KOPT-K1 (cell line): Measurements from ENCODE around the gene FBXO42.
"Not testable (repeated sequence)": the region's sequence is repeated elsewhere in the genome, so short reads cannot be mapped to it uniquely, and the experiment has no call there.

Source experiments
- H3K27ac ChIP-seq: fragments of 200-600 bp; sonication (generic); 2 replicates; pipeline ENCODE4 v1.5.1; 2016; ENCODE audit warnings: antibody characterized with exemption, mild to moderate bottlenecking, low read depth, low read length; ENCODE audit not compliant: poor library complexity, severe bottlenecking
- H3K36me3 ChIP-seq: fragments of 200-600 bp; sonication (generic); 2 replicates; pipeline ENCODE4 v1.5.1; 2017; ENCODE audit warnings: antibody characterized with exemption, mild to moderate bottlenecking, low read length, moderate library complexity; ENCODE audit not compliant: insufficient read depth
- H3K9me3 ChIP-seq: fragments of 200-600 bp; sonication (generic); 2 replicates; pipeline ENCODE4 v1.5.1; 2017; ENCODE audit warnings: antibody characterized with exemption, low read length, mild to moderate bottlenecking; ENCODE audit not compliant: insufficient read depth, poor library complexity, severe bottlenecking

FBXO42 gene

DNA sequence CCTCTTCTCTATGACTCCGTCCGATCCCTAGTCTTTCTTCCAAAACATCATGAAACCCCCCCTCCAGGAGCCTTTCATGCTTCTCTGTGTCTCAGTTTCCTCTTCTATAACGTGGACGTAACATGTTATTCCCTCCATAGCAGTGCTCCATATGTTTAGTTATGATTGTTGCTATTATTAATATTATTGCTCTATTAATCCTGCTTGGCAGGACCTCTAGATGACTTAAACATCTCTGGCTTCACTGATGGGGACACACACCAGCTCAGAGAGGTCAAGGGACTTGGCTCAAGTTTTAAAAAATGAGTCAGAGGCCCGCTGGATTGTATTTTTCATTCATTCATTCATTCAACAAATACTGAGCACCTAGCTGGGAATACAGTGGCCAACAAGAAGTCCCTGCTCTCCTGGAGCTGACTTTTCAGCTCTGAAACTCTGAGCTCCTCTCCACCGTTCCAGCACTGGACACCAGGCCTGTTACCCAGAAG lies 114.9 kb downstream of the FBXO42 start:
- Histone ChIP-seq H3K9me3 (no peaks in the 10 kb centered on the region), H3K36me3 (no peaks in the 10 kb centered on the region)

DNA sequence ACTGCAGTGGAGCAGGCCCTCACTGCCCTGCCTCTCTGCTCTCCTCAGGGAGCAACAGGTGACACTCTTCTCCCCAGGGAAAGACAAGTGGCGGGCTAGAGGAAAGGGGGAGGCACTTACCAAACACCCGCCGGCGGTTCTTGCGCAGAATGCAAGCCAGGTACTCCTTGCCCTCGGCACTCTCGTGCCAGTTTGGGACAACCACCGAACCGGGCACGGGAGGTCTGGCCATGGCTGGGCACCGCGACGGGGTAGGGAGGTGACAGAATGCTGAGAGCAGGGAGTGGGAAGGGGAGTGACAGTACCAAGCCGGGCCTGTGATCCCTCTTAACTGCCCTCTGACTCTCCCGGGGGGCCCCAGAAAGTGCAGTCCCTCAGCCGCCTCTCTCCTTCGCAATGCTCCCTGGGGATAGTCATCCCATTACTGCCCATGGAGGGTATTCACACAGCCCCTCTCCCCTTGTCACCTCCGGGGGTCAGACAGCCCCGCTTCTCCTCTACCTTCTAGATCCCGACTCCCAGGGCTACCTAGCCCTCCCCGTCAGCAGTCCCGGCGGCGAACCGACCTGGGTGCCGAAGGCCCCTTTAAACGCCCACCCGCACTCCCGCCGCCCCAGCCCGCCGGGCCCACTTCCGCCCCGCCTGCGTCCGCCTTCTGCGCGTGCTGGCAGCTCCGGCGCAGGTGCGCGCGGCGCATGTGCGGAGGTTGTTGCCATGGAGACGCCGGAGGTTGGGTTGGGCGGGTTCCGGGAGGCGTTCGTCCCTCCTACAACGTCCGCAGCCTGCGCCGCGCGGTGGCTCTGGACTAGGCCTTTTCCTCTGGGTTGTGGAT lies 115.6 kb downstream of the FBXO42 start, which contains the start of gene CPLANE2:
TSS of gene CPLANE2 (minus strand) at position 673 of the 832 bp plus-strand sequence. CDS start at position 232, 441 bp downstream.
- Histone ChIP-seq H3K36me3 (no peaks in the 10 kb centered on the region), H3K9me3 (no peaks in the 10 kb centered on the region), H3K27ac (peak within 1 kb of the TSS; percentile 63)

More for the DNA sequence above, 114.9 kb downstream of the FBXO42 start:
- H3K27ac ChIP-seq, result peak overlapping the region; percentile 63

DNA sequence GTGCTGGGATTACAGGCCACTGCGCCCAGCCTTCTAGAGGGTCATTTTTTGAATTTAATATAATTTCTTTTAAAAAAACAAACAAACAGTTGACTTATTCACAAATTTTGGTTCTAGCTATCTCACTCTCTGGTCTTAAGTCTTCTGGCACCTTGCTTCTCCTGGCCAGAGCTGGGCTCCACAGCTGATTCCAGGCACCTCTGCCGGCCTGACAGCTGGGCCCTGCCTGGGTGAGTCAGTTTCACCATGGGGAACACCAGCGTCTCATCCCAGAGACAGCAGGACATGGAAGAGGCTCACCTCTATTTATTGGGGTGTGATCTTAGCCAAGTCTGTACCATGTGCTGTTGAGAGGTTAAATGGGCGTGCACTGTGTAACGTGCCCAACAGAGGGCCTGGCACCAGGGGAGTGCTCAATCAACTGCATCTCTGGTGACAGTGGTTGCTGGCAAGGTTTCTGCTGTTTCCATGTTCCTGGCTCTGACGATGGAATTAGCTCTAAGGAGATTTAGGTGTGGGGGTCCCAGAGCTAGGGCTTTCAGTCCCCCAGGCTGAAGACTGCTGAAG lies 116.3 kb downstream of the FBXO42 start:
- Histone ChIP-seq H3K27ac (peak overlapping the region; percentile 63), H3K36me3 (no peaks in the 10 kb centered on the region), H3K9me3 (no peaks in the 10 kb centered on the region)

DNA sequence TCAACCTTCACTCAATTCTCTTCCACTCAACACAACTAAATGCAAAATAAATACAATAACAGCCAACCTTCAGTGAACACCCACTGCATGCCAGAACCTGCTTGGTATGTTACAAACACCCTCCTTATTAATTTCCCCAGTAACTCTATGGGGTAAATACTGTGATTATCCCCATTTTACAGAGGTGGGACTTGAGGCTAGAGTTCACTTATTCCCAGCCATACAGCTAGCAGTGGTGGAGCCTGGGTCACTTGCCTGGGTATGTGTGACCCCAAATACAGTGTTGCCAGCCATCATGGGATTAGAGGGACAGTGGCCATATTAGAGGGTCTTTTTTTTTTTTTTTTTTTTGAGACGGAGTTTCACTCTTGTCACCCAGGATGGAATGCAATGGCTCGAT lies 116.9 kb downstream of the FBXO42 start:
- no peaks in the 10 kb centered on the region for H3K36me3 ChIP-seq
- no peak overlapping the region for H3K27ac ChIP-seq
- H3K9me3 ChIP-seq, result no peaks in the 10 kb centered on the region

DNA sequence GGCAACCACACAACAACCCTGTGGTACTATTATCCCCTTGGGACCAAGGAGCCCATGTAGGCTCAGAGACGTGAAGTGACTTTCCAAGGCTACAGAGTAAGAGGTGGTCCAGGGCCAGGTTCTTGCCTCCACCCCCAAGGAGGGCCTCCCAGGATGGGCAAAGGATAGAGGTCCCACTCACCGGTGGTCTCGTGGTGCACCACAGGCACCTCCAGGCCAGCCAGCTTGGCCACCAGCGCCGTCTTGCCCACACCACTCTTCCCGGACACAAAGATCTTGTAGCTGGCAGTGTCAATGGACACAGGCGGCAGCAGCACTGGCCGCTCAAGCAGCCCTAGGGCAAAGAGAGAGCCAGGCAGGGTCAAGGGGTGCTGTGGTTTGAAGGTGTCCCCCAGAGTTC lies 118.8 kb downstream of the FBXO42 start:
- H3K27ac ChIP-seq, result no peak overlapping the region
- no peaks in the 10 kb centered on the region for H3K36me3 ChIP-seq
- no peaks in the 10 kb centered on the region for H3K9me3 ChIP-seq

DNA sequence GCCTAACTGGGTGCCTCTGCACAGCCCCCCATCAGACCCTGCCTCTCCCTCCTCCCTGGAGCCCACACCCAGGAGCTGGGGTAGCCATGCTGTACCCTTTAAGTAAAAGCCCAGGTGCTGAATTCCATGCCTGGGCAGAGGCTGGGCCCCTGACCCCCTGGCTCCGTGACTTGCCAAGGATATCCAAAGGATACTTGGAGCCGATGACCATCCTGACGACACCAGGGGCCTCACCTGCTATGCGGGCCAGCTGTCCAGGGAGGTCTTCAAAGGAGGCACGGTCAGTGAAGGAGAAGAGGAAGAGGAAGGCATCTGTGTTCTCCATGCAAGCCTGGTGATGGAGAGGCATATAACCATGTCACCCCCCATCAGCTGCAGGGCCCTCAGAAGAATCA lies 120.0 kb downstream of the FBXO42 start:
- Histone ChIP-seq H3K27ac (no peak overlapping the region), H3K36me3 (no peaks in the 10 kb centered on the region), H3K9me3 (no peaks in the 10 kb centered on the region)

DNA sequence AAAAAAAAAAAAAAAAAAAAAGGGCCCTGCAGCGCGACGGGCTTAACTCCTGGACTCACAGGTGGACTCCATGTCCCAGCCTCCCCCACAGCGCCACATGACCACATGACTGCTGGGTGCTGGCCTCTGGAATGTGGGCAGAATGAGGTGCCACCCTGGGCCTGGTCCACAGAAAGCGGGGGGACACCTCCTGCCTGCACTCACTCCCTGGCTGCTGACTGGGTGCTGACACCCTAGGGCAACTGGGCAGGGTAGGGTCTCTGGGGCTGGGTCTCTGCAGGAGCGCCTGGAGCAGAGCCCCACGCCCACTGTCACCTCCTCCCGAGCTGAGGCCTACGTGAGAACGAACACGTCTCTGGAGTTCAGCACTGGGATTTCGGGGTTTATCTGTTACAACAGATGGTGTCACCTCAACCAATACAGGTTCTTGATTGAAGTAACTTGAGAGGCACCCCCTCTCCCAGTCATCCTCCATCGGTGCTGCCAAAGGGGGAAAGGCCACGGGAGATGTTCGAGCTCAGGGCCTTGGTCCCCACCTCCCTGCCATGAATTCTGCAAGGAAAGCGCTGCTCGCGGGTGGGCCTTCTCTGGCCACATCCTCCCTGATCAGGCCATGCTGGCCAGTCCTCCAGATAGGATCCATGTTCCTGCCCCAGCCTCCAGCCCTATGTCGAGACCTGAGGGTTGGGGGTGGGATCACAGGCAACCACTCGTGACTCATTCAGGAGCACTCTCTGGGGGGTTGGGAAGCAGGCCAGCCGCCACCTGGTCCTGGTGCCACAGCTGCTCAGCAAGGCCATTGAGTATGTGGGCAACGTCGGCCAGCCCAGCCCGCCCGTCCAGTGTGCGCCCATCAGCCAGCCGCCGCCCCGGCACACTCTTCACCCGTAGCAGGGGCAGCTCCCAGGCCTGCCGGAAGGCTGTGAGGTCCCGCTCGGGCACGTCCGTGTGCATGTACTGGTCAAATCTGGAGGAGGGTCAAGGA lies 120.7 kb downstream of the FBXO42 start:
- no peaks in the 10 kb centered on the region for H3K9me3 ChIP-seq
- H3K27ac ChIP-seq, result no peak overlapping the region
- no peaks in the 10 kb centered on the region for H3K36me3 ChIP-seq

DNA sequence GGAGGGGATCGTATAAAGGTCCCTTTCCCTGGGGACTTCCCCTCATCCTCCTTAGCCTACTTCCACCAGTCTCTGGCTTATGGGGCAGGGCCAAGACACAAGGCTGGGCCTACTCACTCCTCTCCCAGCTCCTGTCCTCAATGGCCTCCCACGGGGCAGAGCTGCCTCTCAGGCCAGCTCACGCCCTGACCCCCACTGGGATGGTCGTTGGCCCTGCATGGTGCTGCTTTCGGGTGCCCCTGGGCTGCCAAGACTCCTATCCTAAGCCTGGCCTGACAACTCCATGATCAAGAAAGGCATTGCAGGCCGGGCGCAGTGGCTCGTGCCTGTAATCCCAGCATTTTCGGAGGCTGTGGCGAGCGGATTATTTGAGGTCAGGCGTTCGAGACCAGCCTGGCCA lies 121.5 kb downstream of the FBXO42 start:
- H3K36me3 ChIP-seq, result no peaks in the 10 kb centered on the region
- H3K27ac ChIP-seq, result no peak overlapping the region
- no peaks in the 10 kb centered on the region for H3K9me3 ChIP-seq

DNA sequence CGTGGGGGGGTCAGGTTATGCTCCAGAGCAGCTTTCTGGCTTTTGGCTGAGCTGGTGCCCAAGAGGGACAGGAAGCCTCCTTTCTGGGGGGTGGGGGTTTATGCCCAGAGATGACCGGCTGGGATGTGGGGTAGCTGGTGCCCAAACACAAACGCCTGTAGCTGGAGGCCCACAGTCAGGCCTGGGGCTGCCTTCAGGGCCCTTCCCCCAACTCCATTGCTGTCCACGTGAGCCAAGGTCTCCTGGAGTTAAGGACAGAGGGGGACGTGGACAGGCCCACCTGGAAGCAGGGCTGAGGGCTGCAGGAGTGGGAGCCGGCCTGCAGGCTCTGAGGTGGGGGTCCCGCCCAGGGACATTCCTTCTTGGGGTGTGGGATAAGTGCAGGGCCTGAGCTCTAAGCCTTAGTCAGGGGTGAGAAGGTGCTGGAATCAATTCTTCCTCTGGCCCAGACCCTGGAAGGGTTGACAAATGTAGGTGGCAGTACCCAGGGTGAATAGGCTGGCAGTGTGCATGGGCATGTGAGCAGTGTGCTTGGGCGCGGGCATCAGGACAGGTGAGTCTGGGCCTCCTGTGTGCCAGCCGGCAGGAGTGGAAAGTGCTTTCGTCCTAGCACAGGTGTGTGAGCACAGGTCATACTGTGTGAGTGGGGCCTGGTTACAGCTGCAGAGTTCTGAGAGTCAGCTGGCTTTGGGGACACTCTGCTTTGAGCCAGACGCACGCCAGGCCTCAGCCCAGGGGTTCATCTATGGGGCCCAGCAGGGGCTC lies 122.1 kb downstream of the FBXO42 start:
- H3K27ac ChIP-seq, result no peak overlapping the region
- H3K9me3 ChIP-seq, result no peaks in the 10 kb centered on the region
- no peaks in the 10 kb centered on the region for H3K36me3 ChIP-seq

DNA sequence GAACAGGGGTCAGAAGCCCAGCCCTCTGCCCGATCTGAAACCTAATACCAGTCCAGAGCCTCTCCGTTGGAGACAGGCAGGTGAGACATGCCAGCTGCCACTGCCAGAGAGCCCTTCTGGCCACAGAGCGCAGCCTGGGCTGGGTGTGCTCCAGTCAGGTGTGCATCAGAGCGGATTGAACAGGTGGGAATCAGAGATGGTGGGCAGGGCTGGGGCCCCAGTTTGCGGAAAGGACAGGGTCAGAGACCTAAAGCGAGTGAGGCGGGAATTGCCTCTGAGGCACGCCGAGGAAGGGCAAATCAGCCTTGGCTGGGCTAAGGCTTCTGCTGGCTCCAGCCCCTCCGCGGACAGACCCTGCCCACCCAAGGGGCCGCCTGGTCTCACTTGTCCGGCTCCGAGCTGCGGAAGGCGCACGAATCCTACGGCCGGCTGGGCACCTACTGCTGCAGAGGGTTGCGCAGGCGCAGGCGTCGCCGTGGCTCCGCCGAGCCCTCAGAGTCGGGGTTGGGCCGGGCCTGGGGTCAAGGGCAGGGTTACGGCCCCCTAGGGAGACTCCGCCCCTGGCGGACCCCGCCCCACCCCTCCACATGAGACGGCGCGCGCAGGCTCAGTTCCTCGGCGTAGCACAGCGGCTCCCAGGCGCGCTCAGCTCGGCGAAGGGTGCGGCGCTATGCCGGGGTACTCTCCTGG lies 125.6 kb downstream of the FBXO42 start:
- H3K9me3 ChIP-seq, result no peaks in the 10 kb centered on the region
- no peaks in the 10 kb centered on the region for H3K36me3 ChIP-seq
- no peak overlapping the region for H3K27ac ChIP-seq

DNA sequence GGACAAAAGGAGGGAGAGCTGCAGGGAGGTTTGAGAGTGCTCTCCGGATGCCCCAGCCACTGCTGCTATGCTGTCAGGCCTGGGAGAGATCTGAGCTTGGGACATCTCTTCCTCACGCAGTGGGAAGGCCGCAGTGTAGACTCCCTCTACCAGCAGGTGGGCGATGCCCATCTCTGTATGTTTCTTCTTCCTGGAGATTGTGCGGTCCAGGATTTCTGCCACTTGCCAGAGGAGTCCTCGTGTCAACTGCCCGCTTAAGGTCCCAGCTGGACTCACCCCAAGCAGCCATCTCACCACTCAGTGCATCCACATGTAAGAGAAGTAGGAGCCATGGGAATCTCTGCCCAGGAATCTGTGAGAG lies 126.2 kb downstream of the FBXO42 start:
- Histone ChIP-seq H3K27ac (no peak overlapping the region), H3K9me3 (no peaks in the 10 kb centered on the region), H3K36me3 (no peaks in the 10 kb centered on the region)

DNA sequence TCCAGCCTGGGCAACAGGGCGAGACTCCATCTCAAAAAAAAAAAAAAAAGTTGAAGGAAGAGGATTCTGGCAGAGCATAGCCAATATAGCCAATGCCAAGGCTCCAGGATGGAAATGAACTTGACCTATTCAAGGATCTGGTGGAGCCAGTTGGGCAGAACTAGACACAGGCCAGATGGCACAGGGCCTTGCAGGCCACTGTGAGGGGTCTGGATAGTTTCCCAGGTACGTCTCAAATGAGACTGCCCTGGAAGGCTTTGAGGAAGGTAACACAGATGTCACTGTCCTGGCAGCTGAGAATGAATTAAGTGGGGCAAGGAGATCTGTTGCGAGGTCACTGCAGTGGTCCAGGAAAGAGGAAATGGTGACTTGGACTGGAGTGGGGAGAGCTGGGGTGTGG lies 127.8 kb downstream of the FBXO42 start:
- no peaks in the 10 kb centered on the region for H3K9me3 ChIP-seq
- H3K36me3 ChIP-seq, result no peaks in the 10 kb centered on the region
- H3K27ac ChIP-seq, result no peak overlapping the region

DNA sequence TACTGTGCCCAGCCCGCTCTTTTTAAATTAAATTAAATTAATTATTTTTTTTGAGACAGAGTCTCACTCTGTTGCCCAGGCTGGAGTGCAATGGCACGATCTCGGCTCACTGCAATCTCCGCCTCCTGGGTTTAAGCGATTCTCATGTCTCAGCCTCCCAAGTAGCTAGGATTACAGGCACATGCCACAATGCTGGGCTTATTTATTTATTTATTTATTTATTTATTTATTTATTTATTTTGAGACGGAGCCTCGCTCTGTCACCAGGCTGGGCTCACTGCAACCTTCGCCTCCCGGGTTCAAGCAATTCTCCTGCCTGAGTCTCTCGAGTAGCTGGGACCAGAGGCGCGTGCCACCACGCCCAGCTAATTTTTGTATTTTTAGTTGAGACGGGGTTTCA lies 129.6 kb downstream of the FBXO42 start:
- not testable (repeated sequence) for H3K9me3 ChIP-seq, H3K27ac ChIP-seq, H3K36me3 ChIP-seq

DNA sequence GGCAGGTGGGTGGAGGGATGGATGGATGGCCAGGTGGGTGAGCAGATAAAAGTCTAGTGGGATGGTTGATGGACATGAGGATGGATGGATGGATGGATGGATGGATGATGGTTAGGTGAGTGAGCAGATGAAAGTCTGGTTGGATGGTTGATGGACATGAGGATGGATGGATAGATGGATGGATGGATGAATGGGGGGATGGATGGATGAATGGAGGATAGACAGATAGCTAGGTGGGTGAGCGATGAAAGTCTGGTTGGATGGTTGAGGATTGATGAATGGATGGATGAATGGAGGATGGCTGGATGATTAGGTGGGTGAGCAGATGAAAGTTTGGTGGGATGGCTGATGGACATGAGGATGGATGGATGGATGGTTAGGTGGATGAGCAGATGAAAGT lies 130.8 kb downstream of the FBXO42 start:
- H3K36me3 ChIP-seq, result no peaks in the 10 kb centered on the region
- H3K9me3 ChIP-seq, result no peaks in the 10 kb centered on the region
- H3K27ac ChIP-seq, result no peak overlapping the region
